Immature natural killer cell (primary cell): ENCODE results near the gene MBTPS2. TPM values are rescaled to one million over a fixed set of nuclear protein-coding genes. Genes with fewer than 3 reads are reported as not detected.
A peak's percentile ranks its signal among the peaks of the same experiment; 100 is the strongest.

Source experiments
- DNase-seq, 3 donors: peaks; one replicate each; pipeline ENCODE4 v3.0.0; 2022; ENCODE audit warnings: mixed read lengths in 1 of 3
- H3K27ac Mint-ChIP-seq, 6 donors: one replicate each; pipeline ENCODE4 v1.8.0; 2020; ENCODE audit warnings: mixed read lengths in 6 of 6, mild to moderate bottlenecking in 5 of 6, inconsistent platforms in 4 of 6, moderate library complexity in 3 of 6
- H3K27me3 Mint-ChIP-seq, 3 donors: one replicate each; pipeline ENCODE4 v1.8.0; 2020 to 2021; ENCODE audit warnings: low read depth in 3 of 3, mild to moderate bottlenecking in 3 of 3, mixed read lengths in 3 of 3, moderate library complexity in 3 of 3, inconsistent platforms in 1 of 3
- H3K36me3 Mint-ChIP-seq, 3 donors: one replicate each; pipeline ENCODE4 v1.8.0; 2020; ENCODE audit warnings: mixed read lengths in 3 of 3, inconsistent platforms in 2 of 3, mild to moderate bottlenecking in 2 of 3
- H3K4me1 Mint-ChIP-seq, 2 donors: one replicate each; pipeline ENCODE4 v1.8.0; 2020; ENCODE audit warnings: inconsistent platforms in 2 of 2, mild to moderate bottlenecking in 2 of 2, mixed read lengths in 2 of 2, moderate library complexity in 1 of 2
- H3K4me3 Mint-ChIP-seq, 5 donors: one replicate each; pipeline ENCODE4 v1.8.0; 2020; ENCODE audit warnings: mild to moderate bottlenecking in 5 of 5, mixed read lengths in 5 of 5, inconsistent platforms in 3 of 5, moderate library complexity in 3 of 5
- H3K9me3 Mint-ChIP-seq, 6 donors: one replicate each; pipeline ENCODE4 v1.8.0; 2020; ENCODE audit warnings: mild to moderate bottlenecking in 6 of 6, mixed read lengths in 6 of 6, inconsistent platforms in 4 of 6, moderate library complexity in 3 of 6
- polyA plus RNA-seq, 3 donors: library from polyadenylated mRNA; unstranded; fragments of 300-500 nt; fragmentation: Illumina TruSeq; gene quantifications; one replicate each; pipeline ENCODE4 v1.2.3, GENCODE V29; 2021

MBTPS2 gene
- polyA plus RNA-seq, 3 donors from 2014 or later: 4.4 to 6.9 (median 5.1) TPM

GRCh38 chrX:21930986-21931385 lies 91.6 kb downstream of the MBTPS2 start:
- Mint-ChIP-seq H3K9me3 (no peaks in the 10 kb centered on the region), H3K27ac (no peak overlapping the region), H3K27me3 (peaks cover 0 to 6% (median 2%) of the 10 kb centered on the region in 3 donors), H3K4me3 (no peak overlapping the region), H3K36me3 (peaks cover 0 to 3% (median 0%) of the 10 kb centered on the region in 3 donors), H3K4me1 (peaks cover 0 to 5% of the 10 kb centered on the region in 2 donors)
- DNase-seq: no peak

GRCh38 chrX:21932292-21933002 lies 93.0 kb downstream of the MBTPS2 start:
- H3K4me3 Mint-ChIP-seq: no peak overlapping the region
- H3K27ac Mint-ChIP-seq: no peak overlapping the region
- H3K4me1 Mint-ChIP-seq: peaks cover 0 to 5% of the 10 kb centered on the region in 2 donors
- no peak for DNase-seq
- H3K9me3 Mint-ChIP-seq: no peaks in the 10 kb centered on the region
- peaks cover 0 to 3% (median 0%) of the 10 kb centered on the region in 3 donors for H3K36me3 Mint-ChIP-seq
- peaks cover 0 to 6% (median 2%) of the 10 kb centered on the region in 3 donors for H3K27me3 Mint-ChIP-seq

DNA sequence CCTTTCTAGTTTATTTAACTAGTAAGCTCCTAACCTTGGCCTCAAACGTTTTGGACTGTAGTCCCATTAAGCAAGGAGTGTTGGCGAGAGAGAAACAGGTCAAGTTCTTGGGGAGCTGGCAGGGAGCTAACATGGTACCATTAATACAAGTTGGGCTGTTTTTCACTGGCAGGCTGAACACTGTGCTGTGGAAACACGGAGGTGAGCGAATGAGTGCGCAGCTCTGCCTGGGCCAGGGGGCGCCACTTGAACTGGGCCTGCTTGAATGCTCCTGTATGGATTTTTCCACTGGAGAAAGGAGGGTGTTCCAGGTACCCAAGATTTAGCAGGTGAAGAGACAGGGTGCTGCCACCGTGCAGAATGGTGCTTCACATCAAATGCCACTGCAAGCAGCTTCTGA lies 93.7 kb downstream of the MBTPS2 start:
- H3K4me1 Mint-ChIP-seq: peaks cover 0 to 5% of the 10 kb centered on the region in 2 donors
- H3K9me3 Mint-ChIP-seq: no peaks in the 10 kb centered on the region
- H3K27me3 Mint-ChIP-seq: peaks cover 0 to 6% (median 2%) of the 10 kb centered on the region in 3 donors
- no peak overlapping the region for H3K4me3 Mint-ChIP-seq
- DNase-seq: no peak
- H3K27ac Mint-ChIP-seq: no peak overlapping the region
- peaks cover 0 to 3% (median 0%) of the 10 kb centered on the region in 3 donors for H3K36me3 Mint-ChIP-seq

DNA sequence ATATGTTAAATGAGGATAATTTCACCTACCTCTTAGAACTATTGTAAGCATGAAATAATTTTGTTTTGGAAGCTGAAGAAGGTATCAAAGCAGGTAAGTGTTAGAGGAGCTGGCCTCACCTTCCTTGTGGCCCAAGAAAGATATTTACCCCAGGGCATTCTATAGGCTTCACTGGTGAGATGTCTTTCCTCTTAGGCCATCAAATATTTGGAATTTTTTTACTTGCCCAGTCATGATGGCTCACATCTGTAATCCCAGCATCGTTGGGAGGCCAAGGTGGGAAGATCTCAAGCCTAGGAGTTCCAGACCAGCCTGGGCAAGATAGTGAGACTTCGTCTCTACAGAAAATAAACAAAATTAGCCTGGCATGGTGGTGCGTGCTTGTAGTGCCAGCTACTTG lies 95.0 kb downstream of the MBTPS2 start:
- H3K4me3 Mint-ChIP-seq: no peak overlapping the region
- DNase-seq: no peak
- peaks cover 2 to 8% of the 10 kb centered on the region in 2 donors for H3K4me1 Mint-ChIP-seq
- H3K9me3 Mint-ChIP-seq: no peaks in the 10 kb centered on the region
- peaks cover 0 to 2% (median 0%) of the 10 kb centered on the region in 3 donors for H3K27me3 Mint-ChIP-seq
- peaks cover 0 to 3% (median 0%) of the 10 kb centered on the region in 3 donors for H3K36me3 Mint-ChIP-seq
- H3K27ac Mint-ChIP-seq: peak overlapping the region in 1 of 6 donors; percentile 13

Other genes with a start within 250 kb of the MBTPS2 start
- gene KLHL34, start 181.3 kb upstream of the MBTPS2 start, polyA plus RNA-seq: not detected
- not detected for gene SMPX, start 81.5 kb upstream of the MBTPS2 start, polyA plus RNA-seq
- gene YY2, start 16.4 kb downstream of the MBTPS2 start, polyA plus RNA-seq: under 1 TPM; 0.21 to 0.69 (median 0.48) TPM
- gene SMS, start 101.1 kb downstream of the MBTPS2 start, polyA plus RNA-seq: 10 to 100 TPM; 42.6 to 84.1 (median 55.7) TPM
- not detected for gene PHEX, start 192.7 kb downstream of the MBTPS2 start, polyA plus RNA-seq